AG09309 (cell line): ENCODE measurements around the gene FGD5.

Experiments
- DNase-seq: peaks from one replicate; pipeline ENCODE4 v3.0.0-alpha.2; 2010; ENCODE audit warnings: low read depth
- H3K4me3 ChIP-seq: 2 replicates; pipeline ENCODE4 v1.5.1; 2011; ENCODE audit warnings: mild to moderate bottlenecking, low read depth, low read length, moderate library complexity; ENCODE audit not compliant: control insufficient read depth
- TF ChIP-seq, protein P1 (sequence below): IDR thresholded peaks from 2 replicates; pipeline ENCODE4 v1.5.1; 2011; ENCODE audit warnings: mild to moderate bottlenecking, low read depth, low read length, inconsistent platforms; ENCODE audit not compliant: insufficient read depth, control insufficient read depth; ENCODE audit errors: missing control alignments

The FGD5 gene

DNA sequence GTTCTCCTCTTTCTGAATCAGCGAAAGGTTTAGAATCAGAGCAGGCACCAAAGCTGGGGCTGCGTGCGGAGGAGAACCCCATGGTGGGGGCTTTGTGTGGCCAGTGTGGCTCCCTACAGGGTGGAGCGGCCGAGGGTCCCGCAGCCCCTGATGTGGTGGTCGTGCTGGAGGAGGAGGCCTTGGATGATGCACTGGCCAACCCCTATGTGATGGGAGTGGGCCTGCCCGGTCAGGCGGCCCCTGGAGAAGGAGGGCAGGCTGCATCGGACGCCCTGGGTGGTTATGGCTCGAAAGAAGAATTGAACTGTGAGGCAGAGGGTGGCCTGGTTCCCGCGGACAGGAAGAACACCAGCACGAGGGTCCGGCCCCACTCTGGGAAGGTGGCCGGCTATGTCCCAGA is 1.4 kb downstream of the FGD5 start:
- TF ChIP-seq, protein P1, sequence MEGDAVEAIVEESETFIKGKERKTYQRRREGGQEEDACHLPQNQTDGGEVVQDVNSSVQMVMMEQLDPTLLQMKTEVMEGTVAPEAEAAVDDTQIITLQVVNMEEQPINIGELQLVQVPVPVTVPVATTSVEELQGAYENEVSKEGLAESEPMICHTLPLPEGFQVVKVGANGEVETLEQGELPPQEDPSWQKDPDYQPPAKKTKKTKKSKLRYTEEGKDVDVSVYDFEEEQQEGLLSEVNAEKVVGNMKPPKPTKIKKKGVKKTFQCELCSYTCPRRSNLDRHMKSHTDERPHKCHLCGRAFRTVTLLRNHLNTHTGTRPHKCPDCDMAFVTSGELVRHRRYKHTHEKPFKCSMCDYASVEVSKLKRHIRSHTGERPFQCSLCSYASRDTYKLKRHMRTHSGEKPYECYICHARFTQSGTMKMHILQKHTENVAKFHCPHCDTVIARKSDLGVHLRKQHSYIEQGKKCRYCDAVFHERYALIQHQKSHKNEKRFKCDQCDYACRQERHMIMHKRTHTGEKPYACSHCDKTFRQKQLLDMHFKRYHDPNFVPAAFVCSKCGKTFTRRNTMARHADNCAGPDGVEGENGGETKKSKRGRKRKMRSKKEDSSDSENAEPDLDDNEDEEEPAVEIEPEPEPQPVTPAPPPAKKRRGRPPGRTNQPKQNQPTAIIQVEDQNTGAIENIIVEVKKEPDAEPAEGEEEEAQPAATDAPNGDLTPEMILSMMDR, result no peak
- no peak overlapping the region for H3K4me3 ChIP-seq
- no peak for DNase-seq

DNA sequence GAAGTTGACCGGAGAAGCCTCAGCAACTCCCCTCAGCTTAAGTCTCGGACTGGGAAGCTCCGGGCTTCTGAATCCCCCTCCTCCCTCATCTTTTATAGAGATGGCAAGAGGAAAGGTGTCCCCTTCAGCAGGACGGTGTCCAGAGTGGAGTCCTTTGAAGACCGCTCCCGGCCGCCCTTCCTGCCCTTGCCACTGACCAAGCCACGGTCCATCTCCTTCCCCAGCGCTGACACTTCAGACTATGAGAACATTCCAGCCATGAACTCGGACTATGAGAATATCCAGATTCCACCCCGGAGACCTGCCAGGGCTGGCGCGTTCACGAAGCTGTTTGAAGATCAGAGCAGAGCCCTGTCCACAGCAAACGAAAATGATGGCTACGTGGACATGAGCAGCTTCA is 2.4 kb downstream of the FGD5 start:
- H3K4me3 ChIP-seq, result no peak overlapping the region
- TF ChIP-seq, protein P1, result no peak
- no peak for DNase-seq

DNA sequence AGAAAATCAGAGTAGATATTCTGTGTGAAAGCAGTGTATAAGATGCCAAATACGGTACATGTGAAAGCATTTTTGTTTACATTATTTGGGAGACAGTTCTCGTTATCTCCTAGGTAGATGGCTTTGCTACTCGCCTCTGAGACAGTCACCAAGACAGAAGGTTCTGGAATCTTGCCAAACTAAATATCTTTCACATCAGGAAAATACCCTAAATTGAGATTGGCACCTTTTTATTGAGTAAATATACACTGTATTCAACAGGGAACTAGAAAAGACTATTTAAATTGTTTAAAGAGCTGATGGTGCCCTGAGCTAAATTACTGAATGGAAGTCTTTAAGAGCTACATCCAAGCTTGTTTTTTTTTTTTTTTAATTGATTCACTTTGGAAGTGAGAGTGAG is 3.4 kb downstream of the FGD5 start:
- H3K4me3 ChIP-seq, result no peak overlapping the region
- TF ChIP-seq, protein P1, result no peak
- DNase-seq, result no peak

DNA sequence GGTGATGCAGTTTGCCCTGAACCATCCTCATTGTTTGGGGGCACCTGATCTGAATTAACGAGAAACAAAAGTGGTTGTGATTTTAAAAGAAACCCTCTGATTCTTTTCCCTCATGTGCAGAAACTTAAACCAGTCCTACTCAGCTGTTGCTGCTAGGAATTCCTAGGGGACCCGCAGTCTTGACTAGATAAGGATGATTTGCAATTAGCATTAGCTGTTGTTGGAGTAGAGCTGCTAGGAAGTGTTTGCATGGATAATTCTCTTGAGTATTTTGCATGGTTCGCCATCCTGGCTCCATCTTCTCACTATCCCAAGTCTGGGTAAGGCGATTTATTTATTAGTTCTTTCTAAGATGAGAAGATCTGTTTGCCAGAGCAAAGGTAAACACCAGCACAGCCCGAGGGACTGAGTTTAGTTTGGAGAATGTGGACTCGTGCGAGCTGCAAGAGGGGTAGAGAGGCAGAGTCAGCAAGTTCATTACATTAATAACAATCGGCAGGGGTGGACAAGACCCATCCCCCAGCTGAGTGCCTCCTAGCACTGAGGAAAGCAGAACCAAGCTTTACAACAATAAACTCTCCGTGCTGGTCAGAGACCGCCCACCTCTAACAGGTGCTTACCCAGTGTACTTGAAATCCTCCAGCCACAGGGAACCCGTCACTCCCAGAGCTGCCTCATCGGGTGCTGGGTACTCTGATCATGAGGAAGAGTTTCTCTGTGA is 4.1 kb downstream of the FGD5 start:
- DNase-seq, result no peak
- TF ChIP-seq, protein P1, result no peak
- no peak overlapping the region for H3K4me3 ChIP-seq

DNA sequence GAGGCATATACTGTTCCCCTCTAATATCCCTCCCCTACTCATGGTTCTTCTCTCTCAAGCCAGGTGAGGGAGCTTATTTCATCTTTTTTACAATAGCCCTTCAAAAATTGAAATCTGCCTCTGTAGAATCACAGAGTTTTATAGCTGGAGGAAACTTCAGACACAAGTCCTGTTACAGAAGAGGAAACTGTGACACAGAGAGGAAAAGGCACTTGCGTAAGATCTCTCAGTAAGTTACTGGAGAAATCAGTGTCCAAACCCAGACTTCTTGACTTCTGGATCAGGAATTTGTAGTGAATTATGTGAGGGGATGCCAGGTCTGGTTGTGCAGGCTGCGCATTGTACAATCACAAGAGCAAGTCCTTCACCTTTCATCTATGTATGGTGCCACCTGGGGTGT is 4.6 kb downstream of the FGD5 start:
- no peak overlapping the region for H3K4me3 ChIP-seq
- DNase-seq, result no peak
- TF ChIP-seq, protein P1, result no peak

DNA sequence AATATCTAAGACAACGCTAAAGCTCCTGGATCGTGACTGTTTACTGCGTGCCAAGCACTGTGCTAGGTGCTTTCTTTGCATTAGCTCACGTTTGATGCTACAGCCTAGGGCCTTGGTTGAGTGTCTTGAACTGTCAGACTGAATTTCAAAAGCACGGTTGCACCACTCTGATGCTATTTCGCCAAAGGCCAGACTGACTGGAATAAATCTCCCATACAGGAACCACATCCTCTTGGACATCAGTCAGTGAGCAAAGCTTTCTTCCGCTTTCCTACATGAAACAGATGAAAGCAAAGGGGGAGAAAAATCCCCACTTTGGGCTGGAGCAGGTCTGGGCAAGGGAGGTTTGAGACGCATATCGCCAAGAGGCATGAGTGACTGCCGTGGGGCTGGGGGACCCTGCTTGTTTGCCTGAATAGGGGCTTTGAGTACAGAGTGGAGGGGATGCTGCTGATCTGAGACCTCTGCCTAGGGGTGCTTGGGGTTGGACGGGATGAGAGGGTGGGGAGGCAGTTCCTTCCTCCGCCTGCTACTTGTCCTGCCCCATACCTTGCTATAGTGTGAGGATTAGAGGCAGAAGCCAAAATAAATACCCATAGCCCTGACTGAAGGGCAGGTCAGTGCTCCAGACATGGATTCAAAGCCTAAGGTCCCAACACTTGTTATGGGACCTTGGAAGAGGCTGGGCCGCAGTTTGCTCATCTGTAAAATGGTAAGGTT is 5.3 kb downstream of the FGD5 start:
- TF ChIP-seq, protein P1, result no peak
- DNase-seq, result no peak
- H3K4me3 ChIP-seq, result no peak overlapping the region
